ENCODE measurements around the gene SENP2.

DNA sequence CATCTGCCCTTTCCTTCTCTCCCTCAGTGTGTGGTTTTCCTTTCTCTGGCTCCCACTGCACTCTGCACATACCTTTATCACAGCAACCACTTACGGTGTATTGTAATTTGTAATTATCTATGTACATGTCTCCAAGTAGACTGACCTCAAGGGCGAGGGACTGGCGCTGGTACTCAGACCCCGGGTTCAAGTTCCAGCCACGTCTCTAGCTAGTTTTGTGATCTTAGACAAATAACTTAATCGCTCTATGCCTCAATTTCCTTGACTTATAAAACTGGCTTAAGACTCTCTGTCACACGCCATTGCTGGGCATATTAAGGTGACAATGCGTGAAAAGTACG, 607 bp upstream of the SENP2 start:
- TF ChIP-seq, protein P1, sequence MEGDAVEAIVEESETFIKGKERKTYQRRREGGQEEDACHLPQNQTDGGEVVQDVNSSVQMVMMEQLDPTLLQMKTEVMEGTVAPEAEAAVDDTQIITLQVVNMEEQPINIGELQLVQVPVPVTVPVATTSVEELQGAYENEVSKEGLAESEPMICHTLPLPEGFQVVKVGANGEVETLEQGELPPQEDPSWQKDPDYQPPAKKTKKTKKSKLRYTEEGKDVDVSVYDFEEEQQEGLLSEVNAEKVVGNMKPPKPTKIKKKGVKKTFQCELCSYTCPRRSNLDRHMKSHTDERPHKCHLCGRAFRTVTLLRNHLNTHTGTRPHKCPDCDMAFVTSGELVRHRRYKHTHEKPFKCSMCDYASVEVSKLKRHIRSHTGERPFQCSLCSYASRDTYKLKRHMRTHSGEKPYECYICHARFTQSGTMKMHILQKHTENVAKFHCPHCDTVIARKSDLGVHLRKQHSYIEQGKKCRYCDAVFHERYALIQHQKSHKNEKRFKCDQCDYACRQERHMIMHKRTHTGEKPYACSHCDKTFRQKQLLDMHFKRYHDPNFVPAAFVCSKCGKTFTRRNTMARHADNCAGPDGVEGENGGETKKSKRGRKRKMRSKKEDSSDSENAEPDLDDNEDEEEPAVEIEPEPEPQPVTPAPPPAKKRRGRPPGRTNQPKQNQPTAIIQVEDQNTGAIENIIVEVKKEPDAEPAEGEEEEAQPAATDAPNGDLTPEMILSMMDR (conservative IDR thresholded peaks at IDR 0.05) = no peak
- no peak for TF ChIP-seq ZFX (IDR thresholded peaks at IDR 0.05)

Data from C4-2B (cell line).